ES-I3 (cell line): ENCODE data around the gene RNF224.

Experiments used
- H3K36me3 ChIP-seq: 2 replicates; pipeline ENCODE4 v1.6.1; 2013; ENCODE audit warnings: mild to moderate bottlenecking, low read length, control low read depth, moderate library complexity; ENCODE audit not compliant: insufficient read depth
- H3K4me1 ChIP-seq: 2 replicates; pipeline ENCODE4 v1.6.1; 2013; ENCODE audit warnings: mild to moderate bottlenecking, control low read depth, low read length; ENCODE audit not compliant: insufficient read depth
- H3K9ac ChIP-seq: 2 replicates; pipeline ENCODE4 v1.6.1; 2013; ENCODE audit warnings: low read depth, mild to moderate bottlenecking, low read length, moderate library complexity
- H3K9me3 ChIP-seq: 2 replicates; pipeline ENCODE4 v1.6.1; 2013; ENCODE audit warnings: mild to moderate bottlenecking, low read length, moderate library complexity; ENCODE audit not compliant: control insufficient read depth, insufficient read depth

RNF224 gene

GRCh38 chr9:137224830-137225694 lies 2.2 kb upstream of the RNF224 start, which contains the start of gene CYSRT1:
TSS of gene CYSRT1 (plus strand) at chr9:137225174. CDS start at chr9:137225622, 448 bp downstream.
- H3K9me3 ChIP-seq = no peaks in the 10 kb centered on the region
- no peaks in the 10 kb centered on the region for H3K36me3 ChIP-seq
- H3K4me1 ChIP-seq = no peaks in the 10 kb centered on the region
- H3K9ac ChIP-seq = peak within 1 kb of the TSS; percentile 93

GRCh38 chr9:137225699-137226331 lies 1.5 kb upstream of the RNF224 start:
- no peaks in the 10 kb centered on the region for H3K9me3 ChIP-seq
- H3K9ac ChIP-seq = no peak overlapping the region
- no peaks in the 10 kb centered on the region for H3K4me1 ChIP-seq
- no peaks in the 10 kb centered on the region for H3K36me3 ChIP-seq

- Histone ChIP-seq H3K36me3 (no peaks in the 10 kb centered on the region), H3K9me3 (no peaks in the 10 kb centered on the region), H3K4me1 (no peaks in the 10 kb centered on the region), H3K9ac (no peak overlapping the region)
Observed at GRCh38 chr9:137226338-137227053, 806 bp upstream of the RNF224 start.

- H3K9ac ChIP-seq = no peak overlapping the region
- no peaks in the 10 kb centered on the region for H3K4me1 ChIP-seq
- H3K9me3 ChIP-seq = no peaks in the 10 kb centered on the region
- no peaks in the 10 kb centered on the region for H3K36me3 ChIP-seq
Observed at GRCh38 chr9:137227853-137228505, 677 bp downstream of the RNF224 start.

GRCh38 chr9:137228506-137228967 lies 1.2 kb downstream of the RNF224 start:
- Histone ChIP-seq H3K9me3 (no peaks in the 10 kb centered on the region), H3K36me3 (no peaks in the 10 kb centered on the region), H3K4me1 (no peaks in the 10 kb centered on the region), H3K9ac (no peak overlapping the region)

- no peaks in the 10 kb centered on the region for H3K4me1 ChIP-seq
- no peaks in the 10 kb centered on the region for H3K9me3 ChIP-seq
- H3K9ac ChIP-seq = no peak overlapping the region
- H3K36me3 ChIP-seq = no peaks in the 10 kb centered on the region
Observed at GRCh38 chr9:137228968-137229896, 1.9 kb downstream of the RNF224 start.

GRCh38 chr9:137229903-137230704 lies 2.8 kb downstream of the RNF224 start:
- H3K4me1 ChIP-seq = no peaks in the 10 kb centered on the region
- H3K9ac ChIP-seq = no peak overlapping the region

GRCh38 chr9:137230705-137231371 lies 3.5 kb downstream of the RNF224 start, which contains the start of gene SLC34A3:
TSS of gene SLC34A3 (plus strand) at chr9:137230901. CDS start at chr9:137231703, 802 bp downstream.
- Histone ChIP-seq H3K9me3 (no peaks in the 10 kb centered on the region), H3K9ac (no peak within 1 kb of the TSS), H3K36me3 (no peaks in the 10 kb centered on the region), H3K4me1 (no peaks in the 10 kb centered on the region; the same call in 1 of the 2 replicates)

More at GRCh38 chr9:137229903-137230704, 2.8 kb downstream of the RNF224 start:
- no peaks in the 10 kb centered on the region for H3K36me3 ChIP-seq
- no peaks in the 10 kb centered on the region for H3K9me3 ChIP-seq

- H3K4me1 ChIP-seq = peaks cover 4% of the 10 kb centered on the region; the same call in 1 of the 2 replicates
- H3K9ac ChIP-seq = no peak overlapping the region
Observed at GRCh38 chr9:137231372-137232039, 4.2 kb downstream of the RNF224 start.

GRCh38 chr9:137232101-137232500 lies 4.8 kb downstream of the RNF224 start:
- Histone ChIP-seq H3K36me3 (no peaks in the 10 kb centered on the region), H3K4me1 (peaks cover 10% of the 10 kb centered on the region; the same call in 1 of the 2 replicates), H3K9me3 (no peaks in the 10 kb centered on the region), H3K9ac (no peak overlapping the region)

More at GRCh38 chr9:137231372-137232039, 4.2 kb downstream of the RNF224 start:
- H3K36me3 ChIP-seq = no peaks in the 10 kb centered on the region
- no peaks in the 10 kb centered on the region for H3K9me3 ChIP-seq

- Histone ChIP-seq H3K4me1 (peaks cover 12% of the 10 kb centered on the region; the same call in 1 of the 2 replicates), H3K9ac (no peak overlapping the region), H3K36me3 (no peaks in the 10 kb centered on the region), H3K9me3 (no peaks in the 10 kb centered on the region)
Observed at GRCh38 chr9:137232510-137232909, 5.2 kb downstream of the RNF224 start.
